ENCODE measurements around the gene MEGF10. TPM values are rescaled to one million over a fixed set of nuclear protein-coding genes. Genes with fewer than 3 reads are reported as not detected.
"Not testable (repeated sequence)": the region's sequence is repeated elsewhere in the genome, so short reads cannot be mapped to it uniquely, and the experiment has no call there.

Gene MEGF10
- total and polyA plus RNA-seq, 7 experiments from 2014 or later, result not detected

- intact Hi-C loops (cut with micrococcal nuclease), result loop anchor here (5.0 to 10.0 kb wide), 3 partner anchors 183 to 977 kb away; no protein-coding TSS in a partner anchor
- H3K27me3 ChIP-seq (ENCODE audit: control insufficient read depth in 2 of 2, insufficient read depth in 2 of 2, low read length in 2 of 2), result no peaks in the 10 kb centered on the region
- H3K27me3 Mint-ChIP-seq, result peaks cover 0 to 36% (median 5%) of the 10 kb centered on the region in 5 donors
- DNase-seq (no peak), ATAC-seq (no peak)
- no peak overlapping the region for H3K4me3 ChIP-seq (ENCODE audit: low read length)
- H3K4me1 ChIP-seq (ENCODE audit: control insufficient read depth in 2 of 2, insufficient read depth in 2 of 2, low read length in 2 of 2), result no peaks in the 10 kb centered on the region
- CTCF ChIA-PET, result interaction anchor here (0.5 to 0.9 kb wide), 2 partner anchors 343 to 478 kb away, joined by 3 to 4 read pairs; no protein-coding TSS in a partner anchor
- no peak overlapping the region for H3K27ac Mint-ChIP-seq
- no peaks in the 10 kb centered on the region for H3K9me3 ChIP-seq (ENCODE audit: control insufficient read depth in 2 of 3, low read length in 3 of 3)
- H3K4me1 Mint-ChIP-seq, result peaks cover 0 to 7% (median 0%) of the 10 kb centered on the region in 7 donors
- no peaks in the 10 kb centered on the region for H3K36me3 ChIP-seq (ENCODE audit: control insufficient read depth in 2 of 3, insufficient read depth in 3 of 3, low read length in 3 of 3)
- no peak overlapping the region for H3K4me3 Mint-ChIP-seq
- POLR2A ChIA-PET, result no interaction called here
- no peaks in the 10 kb centered on the region for H3K36me3 Mint-ChIP-seq
- H3K9me3 Mint-ChIP-seq, result no peaks in the 10 kb centered on the region
- no peak overlapping the region for H3K27ac ChIP-seq (ENCODE audit: low read depth, low read length)
Observed at GRCh38 chr5:127311781-127312525, 21.4 kb downstream of the MEGF10 start.

- intact Hi-C loops (cut with micrococcal nuclease), result loop anchor here (5.0 to 10.0 kb wide), 3 partner anchors 181 to 979 kb away; no protein-coding TSS in a partner anchor
- H3K27ac Mint-ChIP-seq, result no peak overlapping the region
- no peaks in the 10 kb centered on the region for H3K9me3 ChIP-seq (ENCODE audit: control insufficient read depth in 2 of 3, low read length in 3 of 3)
- CTCF ChIA-PET, result interaction anchor here (1.5 kb wide), 1 partner anchor 476 kb away, joined by 4 read pairs; no protein-coding TSS in a partner anchor
- no peak overlapping the region for H3K27ac ChIP-seq (ENCODE audit: low read depth, low read length)
- H3K36me3 ChIP-seq (ENCODE audit: control insufficient read depth in 2 of 3, insufficient read depth in 3 of 3, low read length in 3 of 3), result no peaks in the 10 kb centered on the region
- peaks cover 0 to 32% (median 4%) of the 10 kb centered on the region in 5 donors for H3K27me3 Mint-ChIP-seq
- H3K36me3 Mint-ChIP-seq, result no peaks in the 10 kb centered on the region
- no peak overlapping the region for H3K4me3 Mint-ChIP-seq
- DNase-seq (no peak), ATAC-seq (no peak)
- H3K4me1 ChIP-seq (ENCODE audit: control insufficient read depth in 2 of 2, insufficient read depth in 2 of 2, low read length in 2 of 2), result no peaks in the 10 kb centered on the region
- no peak overlapping the region for H3K4me3 ChIP-seq (ENCODE audit: low read length)
- peaks cover 0 to 7% (median 0%) of the 10 kb centered on the region in 7 donors for H3K4me1 Mint-ChIP-seq
- H3K9me3 Mint-ChIP-seq, result no peaks in the 10 kb centered on the region
- POLR2A ChIA-PET, result no interaction called here
- H3K27me3 ChIP-seq (ENCODE audit: control insufficient read depth in 2 of 2, insufficient read depth in 2 of 2, low read length in 2 of 2), result no peaks in the 10 kb centered on the region
Observed at GRCh38 chr5:127313379-127313778, 22.8 kb downstream of the MEGF10 start.

GRCh38 chr5:127313847-127314473 lies 23.4 kb downstream of the MEGF10 start:
- Histone ChIP-seq H3K27ac (ENCODE audit: low read depth, low read length) (no peak overlapping the region), H3K27me3 (ENCODE audit: control insufficient read depth in 2 of 2, insufficient read depth in 2 of 2, low read length in 2 of 2) (no peaks in the 10 kb centered on the region), H3K9me3 (ENCODE audit: control insufficient read depth in 2 of 3, low read length in 3 of 3) (no peaks in the 10 kb centered on the region), H3K36me3 (ENCODE audit: control insufficient read depth in 2 of 3, insufficient read depth in 3 of 3, low read length in 3 of 3) (no peaks in the 10 kb centered on the region), H3K4me1 (ENCODE audit: control insufficient read depth in 2 of 2, insufficient read depth in 2 of 2, low read length in 2 of 2) (no peaks in the 10 kb centered on the region), H3K4me3 (ENCODE audit: low read length) (no peak overlapping the region)
- ChIA-PET POLR2A (interaction anchor here (0.6 kb wide), 1 partner anchor 277 kb away, joined by 3 read pairs; no protein-coding TSS in a partner anchor), CTCF (interaction anchor here (1.5 kb wide), 1 partner anchor 477 kb away, joined by 4 read pairs; no protein-coding TSS in a partner anchor)
- Mint-ChIP-seq H3K9me3 (no peaks in the 10 kb centered on the region), H3K4me1 (peaks cover 0 to 7% (median 0%) of the 10 kb centered on the region in 7 donors), H3K27me3 (peaks cover 0 to 32% (median 4%) of the 10 kb centered on the region in 5 donors), H3K36me3 (no peaks in the 10 kb centered on the region), H3K27ac (no peak overlapping the region), H3K4me3 (peak overlapping the region in 1 of 10 donors; percentile 2)
- DNase-seq (peak; percentile 12 to 68 (median 50)), ATAC-seq (peak; percentile 81)
- intact Hi-C loops (cut with micrococcal nuclease), result loop anchor here (1.0 to 10.0 kb wide), 9 partner anchors 181 to 979 kb away; partner anchors contain the start of gene MARCHF3 (in 1 of the 2)

GRCh38 chr5:127316011-127316410 lies 25.4 kb downstream of the MEGF10 start:
- Histone ChIP-seq H3K4me3 (ENCODE audit: low read length) (no peak overlapping the region), H3K27me3 (ENCODE audit: control insufficient read depth in 2 of 2, insufficient read depth in 2 of 2, low read length in 2 of 2) (no peaks in the 10 kb centered on the region), H3K27ac (ENCODE audit: low read depth, low read length) (no peak overlapping the region), H3K9me3 (ENCODE audit: control insufficient read depth in 2 of 3, low read length in 3 of 3) (no peaks in the 10 kb centered on the region), H3K36me3 (ENCODE audit: control insufficient read depth in 2 of 3, insufficient read depth in 3 of 3, low read length in 3 of 3) (no peaks in the 10 kb centered on the region), H3K4me1 (ENCODE audit: control insufficient read depth in 2 of 2, insufficient read depth in 2 of 2, low read length in 2 of 2) (peaks cover 0 to 7% of the 10 kb centered on the region in 2 donors)
- ATAC-seq (no peak), DNase-seq (no peak)
- H3K4me3 Mint-ChIP-seq, result no peak overlapping the region
- POLR2A ChIA-PET, result no interaction called here
- peaks cover 0 to 25% (median 4%) of the 10 kb centered on the region in 5 donors for H3K27me3 Mint-ChIP-seq
- H3K4me1 Mint-ChIP-seq, result peaks cover 0 to 14% (median 9%) of the 10 kb centered on the region in 7 donors
- no peaks in the 10 kb centered on the region for H3K9me3 Mint-ChIP-seq
- H3K36me3 Mint-ChIP-seq, result no peaks in the 10 kb centered on the region
- CTCF ChIA-PET, result interaction anchor here (1.7 kb wide), 1 partner anchor 639 kb away, joined by 6 read pairs; no protein-coding TSS in a partner anchor
- H3K27ac Mint-ChIP-seq, result peak overlapping the region in 1 of 9 donors; percentile 18
- intact Hi-C loops (cut with micrococcal nuclease), result loop anchor here in 1 of 2 donors (10.0 kb wide), 2 partner anchors 179 to 981 kb away; no protein-coding TSS in a partner anchor

- DNase-seq; H3K36me3 Mint-ChIP-seq; H3K27ac Mint-ChIP-seq; H3K36me3 ChIP-seq (ENCODE audit: control insufficient read depth in 2 of 3, insufficient read depth in 3 of 3, low read length in 3 of 3); H3K9me3 ChIP-seq (ENCODE audit: control insufficient read depth in 2 of 3, low read length in 3 of 3); H3K4me3 ChIP-seq (ENCODE audit: low read length); H3K9me3 Mint-ChIP-seq; H3K4me3 Mint-ChIP-seq; POLR2A ChIA-PET; H3K4me1 ChIP-seq (ENCODE audit: control insufficient read depth in 2 of 2, insufficient read depth in 2 of 2, low read length in 2 of 2); H3K27ac ChIP-seq (ENCODE audit: low read depth, low read length); H3K27me3 ChIP-seq (ENCODE audit: control insufficient read depth in 2 of 2, insufficient read depth in 2 of 2, low read length in 2 of 2); ATAC-seq: not testable (repeated sequence)
- H3K4me1 Mint-ChIP-seq, result peaks cover 0 to 21% (median 9%) of the 10 kb centered on the region in 7 donors
- CTCF ChIA-PET, result interaction anchor here (0.6 to 1.7 kb wide), 3 partner anchors 480 to 642 kb away, joined by 3 to 6 read pairs (median 4); no protein-coding TSS in a partner anchor
- H3K27me3 Mint-ChIP-seq, result peaks cover 0 to 20% (median 4%) of the 10 kb centered on the region in 5 donors
- intact Hi-C loops (cut with micrococcal nuclease), result loop anchor here in 1 of 2 donors (10.0 kb wide), 2 partner anchors 177 to 983 kb away; no protein-coding TSS in a partner anchor
Observed at GRCh38 chr5:127317385-127317784, 26.8 kb downstream of the MEGF10 start.

GRCh38 chr5:127320032-127320965 lies 29.7 kb downstream of the MEGF10 start:
- POLR2A ChIA-PET, result no interaction called here
- intact Hi-C loops (cut with micrococcal nuclease), result no loop called here

More at GRCh38 chr5:127320032-127320965, 29.7 kb downstream of the MEGF10 start:
- H3K4me1 Mint-ChIP-seq, result peaks cover 0 to 21% (median 8%) of the 10 kb centered on the region in 7 donors
- no peak overlapping the region for H3K4me3 Mint-ChIP-seq
- CTCF ChIA-PET, result no interaction called here
- no peak overlapping the region for H3K27ac Mint-ChIP-seq
- H3K36me3 Mint-ChIP-seq, result no peaks in the 10 kb centered on the region
- peaks cover 0 to 19% (median 0%) of the 10 kb centered on the region in 5 donors for H3K27me3 Mint-ChIP-seq
- Histone ChIP-seq H3K27me3 (ENCODE audit: control insufficient read depth in 2 of 2, insufficient read depth in 2 of 2, low read length in 2 of 2) (no peaks in the 10 kb centered on the region), H3K4me1 (ENCODE audit: control insufficient read depth in 2 of 2, insufficient read depth in 2 of 2, low read length in 2 of 2) (peaks cover 0 to 7% of the 10 kb centered on the region in 2 donors), H3K27ac (ENCODE audit: low read depth, low read length) (no peak overlapping the region), H3K4me3 (ENCODE audit: low read length) (no peak overlapping the region), H3K9me3 (ENCODE audit: control insufficient read depth in 2 of 3, low read length in 3 of 3) (no peaks in the 10 kb centered on the region), H3K36me3 (ENCODE audit: control insufficient read depth in 2 of 3, insufficient read depth in 3 of 3, low read length in 3 of 3) (no peaks in the 10 kb centered on the region)
- DNase-seq (no peak), ATAC-seq (peak; percentile 38)
- H3K9me3 Mint-ChIP-seq, result no peaks in the 10 kb centered on the region
